SW480 (cell line): ENCODE data around the gene RTL9.
A peak's percentile ranks its signal among the peaks of the same experiment; 100 is the strongest.

Experiments used
- DNase-seq: peaks from one replicate; pipeline ENCODE4 v3.0.0-alpha.2; 2016; ENCODE audit warnings: low spot score

RTL9 gene

DNA sequence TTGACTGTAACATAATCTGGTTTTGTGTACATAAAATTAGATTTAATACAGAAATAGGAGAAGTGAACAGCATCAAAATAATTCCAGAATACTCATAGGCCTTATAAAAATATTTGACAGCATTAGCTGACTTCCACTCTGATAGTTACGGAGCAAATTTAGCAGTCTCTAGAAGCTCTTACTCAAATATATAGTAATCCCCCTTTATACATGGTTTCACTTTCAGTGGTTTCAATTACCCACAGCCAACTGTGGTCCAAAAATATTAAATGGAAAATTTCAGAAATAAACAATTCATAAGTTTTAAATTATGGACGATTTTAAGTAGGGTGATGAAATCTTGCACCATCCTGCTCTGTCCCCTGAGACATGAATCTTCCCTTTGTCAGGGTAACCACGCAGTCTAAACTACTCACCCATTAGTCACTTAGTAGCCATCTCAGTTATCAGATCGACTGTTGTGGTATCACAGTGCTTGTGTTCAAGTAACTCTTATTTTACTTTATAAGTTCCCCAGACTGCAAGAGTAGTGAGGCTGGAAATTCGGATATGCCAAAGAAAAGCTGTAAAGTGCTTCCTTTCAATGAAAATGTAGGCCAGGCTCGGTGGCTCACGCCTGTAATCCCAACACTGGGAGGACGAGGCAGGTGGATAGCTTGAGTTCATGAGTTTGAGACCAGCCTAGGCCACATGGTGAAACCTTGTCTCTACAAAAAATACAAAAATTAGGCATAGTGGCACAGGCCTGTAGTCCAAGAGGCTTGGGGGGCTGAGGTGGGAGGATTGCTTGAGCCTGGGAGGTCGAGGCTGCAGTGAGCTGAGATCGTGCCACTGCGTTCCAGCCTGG is 17.2 kb upstream of the RTL9 start:
- peak; percentile 50 for DNase-seq

DNA sequence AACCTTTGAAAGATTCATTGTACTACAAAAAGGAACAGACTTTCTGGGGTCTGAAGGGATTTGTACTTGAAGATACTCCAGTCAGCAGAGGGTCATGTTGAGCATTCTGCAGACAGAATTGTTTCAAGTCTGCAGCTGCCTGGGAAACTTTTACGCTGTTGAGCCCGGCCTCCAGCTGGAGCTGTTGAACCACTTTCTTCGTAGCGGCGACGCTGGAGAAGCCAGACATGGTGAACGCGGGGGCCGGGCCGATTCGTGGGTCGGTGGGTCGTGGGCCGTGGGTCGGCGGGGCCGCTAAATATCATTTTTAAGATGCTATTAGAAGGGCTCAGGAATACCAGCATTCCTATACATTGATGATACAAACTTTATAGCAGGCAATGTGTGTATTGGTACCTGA is 12.0 kb upstream of the RTL9 start:
- DNase-seq: no peak

DNA sequence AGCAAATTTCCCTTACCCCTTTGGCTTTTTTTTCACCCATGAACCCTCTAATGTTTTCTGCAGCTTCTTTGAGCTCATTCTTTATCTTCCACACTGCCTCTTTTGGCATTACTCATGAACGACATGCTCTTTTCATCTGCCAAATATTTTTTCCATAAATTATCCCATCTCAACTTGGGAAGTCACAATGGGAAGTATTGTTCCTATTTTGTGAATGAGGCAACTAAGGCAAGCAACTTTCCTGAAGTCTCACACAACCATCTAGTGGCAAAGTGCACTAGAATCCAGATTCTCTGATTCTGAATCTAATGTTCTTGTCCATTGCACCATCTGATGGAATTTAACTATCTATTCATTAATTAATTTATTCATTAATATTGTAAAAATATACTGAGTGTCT is 625 bp downstream of the RTL9 start:
- no peak for DNase-seq

DNA sequence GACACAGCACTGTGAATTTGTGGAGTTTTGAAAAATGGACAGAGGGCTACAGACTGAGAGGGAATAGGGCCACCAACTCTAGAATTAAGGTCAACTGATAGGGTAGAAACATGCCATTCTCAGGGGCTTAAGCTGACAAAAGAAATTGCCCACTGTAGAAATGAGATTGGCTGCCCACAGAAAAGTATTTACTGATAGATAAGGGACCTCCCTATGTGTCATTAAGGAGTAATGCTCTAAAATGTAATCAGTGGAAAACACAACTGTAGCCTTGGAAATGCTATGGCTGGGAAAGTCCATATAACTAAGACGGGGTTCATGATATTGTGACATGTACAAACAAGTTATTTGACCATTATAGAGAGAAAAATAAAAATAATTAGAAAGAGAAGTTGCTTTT is 4.6 kb downstream of the RTL9 start:
- DNase-seq: no peak

DNA sequence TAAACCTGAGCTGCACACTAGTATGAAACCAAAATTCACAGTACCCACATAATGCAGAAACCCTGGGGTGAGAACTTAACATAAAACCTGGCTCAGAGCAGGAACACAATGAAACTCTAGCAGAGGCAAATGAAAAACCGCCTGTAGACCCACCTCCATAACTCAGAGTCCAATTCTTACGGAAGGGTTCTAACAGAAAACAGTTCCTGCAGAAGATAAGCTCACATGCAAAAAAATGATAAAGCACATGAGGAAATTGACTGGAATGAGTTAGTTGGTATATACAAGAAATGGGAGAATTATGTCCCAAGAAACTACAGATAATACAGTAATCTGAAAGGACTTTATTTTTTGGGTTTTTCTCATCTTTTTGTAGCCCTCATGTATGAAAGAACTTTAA is 14.7 kb downstream of the RTL9 start:
- DNase-seq: no peak

DNA sequence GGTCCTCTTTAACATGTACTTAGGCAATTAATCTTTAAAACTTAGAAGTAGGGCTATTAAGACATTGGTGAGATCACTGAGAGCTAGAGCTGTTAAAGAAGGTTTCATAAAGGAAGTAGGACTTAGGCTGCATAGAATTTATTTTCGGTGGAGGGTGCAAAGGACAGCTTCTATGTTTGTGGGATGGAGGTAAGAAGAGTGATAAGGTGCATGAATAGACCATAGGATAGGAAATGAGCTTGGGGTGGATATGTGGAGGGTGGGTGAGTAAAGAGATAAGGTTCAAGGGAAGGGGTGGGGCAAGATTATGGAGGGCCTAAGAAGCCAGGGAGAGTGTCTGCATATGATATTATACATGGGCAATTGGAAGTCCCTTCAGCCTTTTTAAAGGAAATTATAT is 15.9 kb downstream of the RTL9 start:
- DNase-seq: no peak

DNA sequence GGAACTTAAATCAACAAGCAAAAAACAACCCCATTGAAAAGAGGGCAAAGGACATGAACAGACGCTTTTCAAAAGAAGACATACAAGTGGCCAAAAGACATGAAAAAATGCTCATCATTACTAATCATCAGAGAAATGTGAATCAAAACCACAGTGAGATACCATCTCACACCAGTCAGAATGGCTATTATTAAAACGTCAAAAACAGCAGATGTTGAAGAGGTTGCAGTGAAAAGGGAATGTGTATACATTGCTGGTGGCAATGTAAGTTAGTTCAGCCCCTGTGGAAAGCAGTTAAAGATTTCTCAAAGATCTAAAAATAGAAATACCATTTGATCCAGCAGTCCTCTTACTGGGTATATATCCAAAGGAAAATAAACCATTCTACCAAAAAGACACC is 22.6 kb downstream of the RTL9 start:
- DNase-seq: no peak

DNA sequence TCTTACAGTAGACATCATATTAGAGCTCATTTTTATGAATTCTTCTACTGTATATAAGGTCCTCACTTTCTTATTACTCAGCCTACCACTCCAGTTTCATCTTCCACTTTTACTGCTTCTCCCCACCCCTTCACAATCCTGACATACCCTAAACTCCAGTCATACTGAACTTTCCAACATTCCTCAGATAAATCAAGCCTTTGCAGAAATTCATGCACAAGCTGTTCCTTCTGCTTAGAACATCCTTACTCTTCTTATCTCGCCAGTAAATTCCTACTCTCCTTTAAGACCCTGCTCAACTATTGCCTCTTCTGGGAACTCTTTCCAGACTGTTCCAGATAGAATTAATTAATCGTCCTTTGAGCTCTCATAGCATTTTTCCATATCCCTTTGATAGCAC is 24.8 kb downstream of the RTL9 start:
- no peak for DNase-seq

DNA sequence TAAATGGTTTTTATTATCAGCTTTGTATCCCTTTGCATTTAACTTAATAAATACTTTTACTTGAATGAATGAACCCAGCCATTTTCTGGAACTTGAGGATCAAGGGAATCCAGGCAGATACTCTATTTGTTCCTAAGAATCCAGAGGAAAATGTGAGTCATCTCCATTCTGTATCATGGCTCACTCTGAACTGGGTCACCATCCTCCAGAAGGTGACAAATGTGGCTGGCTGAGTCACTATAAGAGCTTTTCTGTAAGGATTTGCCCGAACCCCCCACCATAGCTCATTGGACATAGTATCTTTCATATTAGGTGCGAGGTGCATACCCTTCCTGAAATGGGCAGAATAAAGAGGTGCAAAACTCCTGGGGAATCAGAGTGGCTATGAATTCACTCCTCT is 25.8 kb downstream of the RTL9 start:
- no peak for DNase-seq

DNA sequence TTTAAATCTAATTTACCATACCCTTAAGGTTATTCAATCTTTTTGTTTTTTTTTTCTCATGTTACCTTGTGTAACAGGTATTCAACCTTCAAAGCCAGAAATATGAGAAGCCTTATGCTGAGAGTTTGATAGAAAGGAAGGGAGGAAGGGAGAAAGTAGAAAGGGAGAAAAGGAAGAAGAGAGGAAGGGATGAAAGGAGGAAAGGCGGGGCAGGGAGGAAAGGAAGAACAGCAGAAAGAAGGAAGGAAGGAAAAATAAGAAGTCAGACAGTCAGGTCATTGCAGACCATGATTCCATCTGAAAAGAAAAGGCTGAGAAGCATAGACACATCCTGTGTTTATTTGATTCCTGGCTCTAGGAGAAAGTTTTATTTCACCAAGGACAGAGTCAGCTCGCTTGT is 30.9 kb downstream of the RTL9 start:
- no peak for DNase-seq

DNA sequence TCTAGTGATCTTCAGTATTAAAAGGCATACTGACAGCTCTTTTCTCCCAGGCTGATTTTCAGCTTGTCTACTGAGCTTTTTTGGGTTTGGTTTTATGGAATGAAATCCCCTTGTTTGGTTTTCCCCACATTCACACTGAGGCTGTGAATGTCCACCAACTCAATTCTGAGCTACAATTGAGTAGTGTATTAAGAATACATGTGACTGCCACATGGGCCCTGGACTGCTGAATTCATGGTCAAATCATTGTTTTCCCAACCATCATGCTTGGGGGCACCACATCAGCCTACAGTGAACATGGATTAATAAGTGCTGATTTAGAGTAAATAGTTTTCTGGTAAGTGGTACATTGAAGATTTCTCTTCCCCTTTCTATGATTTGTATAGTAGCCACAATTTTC is 32.4 kb downstream of the RTL9 start:
- DNase-seq: no peak

DNA sequence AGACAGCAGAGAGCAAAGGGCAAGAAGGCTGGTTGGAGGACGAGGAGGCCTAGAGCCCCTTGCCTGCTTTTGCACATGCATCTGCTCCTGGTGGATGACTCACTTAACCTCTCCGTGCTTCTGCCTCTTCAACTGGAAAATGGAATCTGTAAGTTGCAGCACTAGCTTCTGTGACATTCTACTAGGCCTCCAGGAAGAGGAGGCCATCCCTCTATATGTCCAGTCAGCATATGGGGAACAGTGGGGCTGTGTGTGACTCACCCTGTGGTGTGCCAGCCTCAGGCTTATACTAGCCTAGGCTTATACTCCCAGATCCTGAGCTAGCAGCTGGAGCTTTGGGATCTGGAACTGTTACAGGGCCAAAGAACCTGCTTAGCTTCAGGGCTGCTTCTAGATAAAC is 36.0 kb downstream of the RTL9 start:
- peak; percentile 36 for DNase-seq

DNA sequence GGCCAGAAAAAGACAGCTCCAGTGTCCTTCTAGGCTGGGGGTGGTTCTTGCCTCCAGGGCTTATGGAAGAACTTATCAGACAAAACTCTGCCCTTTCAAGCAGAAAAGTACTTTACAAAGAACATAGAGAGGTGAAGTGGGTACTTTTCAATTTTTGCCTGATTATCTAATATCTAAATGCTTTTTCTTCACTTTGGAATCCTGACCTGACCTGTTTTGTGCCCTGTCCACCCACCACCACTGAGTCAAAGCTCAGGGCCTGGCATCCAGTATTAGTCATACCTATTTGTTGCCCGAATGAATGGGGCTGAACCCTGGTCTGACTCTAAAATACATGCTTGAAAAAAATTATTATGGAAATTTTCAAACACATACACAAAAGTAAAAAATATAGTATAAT is 37.2 kb downstream of the RTL9 start:
- DNase-seq: no peak

DNA sequence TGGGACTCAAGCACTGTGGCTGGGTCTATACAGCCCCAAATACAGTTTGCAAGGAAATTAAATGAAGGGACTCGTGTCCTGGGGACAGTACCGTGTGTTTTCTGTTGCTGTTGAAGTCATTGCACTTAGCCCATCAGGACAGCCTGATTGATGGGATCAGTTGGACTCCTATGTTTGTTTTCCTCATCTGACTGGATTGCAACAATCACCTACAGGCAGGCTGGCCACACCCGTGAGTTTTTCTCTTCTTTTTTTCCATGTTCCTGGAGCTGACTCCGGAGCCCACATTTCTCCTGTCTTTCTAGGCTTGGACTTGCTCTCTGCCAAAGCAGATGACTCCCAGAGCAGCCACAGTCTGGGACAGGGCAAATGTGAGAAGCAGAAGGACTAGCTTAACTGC is 38.1 kb downstream of the RTL9 start:
- DNase-seq: no peak

DNA sequence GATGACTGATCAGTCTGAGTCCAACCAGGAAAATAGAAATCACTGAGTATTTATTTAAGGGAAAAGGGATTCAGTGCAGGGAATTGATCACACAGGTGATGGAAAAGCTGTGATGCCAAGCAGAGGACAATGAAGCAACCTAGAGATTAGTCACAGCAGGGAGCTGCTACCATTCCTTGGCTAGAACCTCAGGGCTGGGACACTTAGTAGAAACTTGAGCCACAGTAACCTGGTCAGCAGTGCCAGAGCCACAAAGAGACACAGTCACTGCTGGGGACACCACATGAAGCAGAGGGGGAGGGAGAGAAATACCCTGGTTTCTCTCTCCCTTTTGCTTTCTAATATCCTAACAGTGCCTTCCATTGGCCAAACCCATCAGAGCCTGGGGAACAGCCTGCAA is 38.7 kb downstream of the RTL9 start:
- DNase-seq: no peak

DNA sequence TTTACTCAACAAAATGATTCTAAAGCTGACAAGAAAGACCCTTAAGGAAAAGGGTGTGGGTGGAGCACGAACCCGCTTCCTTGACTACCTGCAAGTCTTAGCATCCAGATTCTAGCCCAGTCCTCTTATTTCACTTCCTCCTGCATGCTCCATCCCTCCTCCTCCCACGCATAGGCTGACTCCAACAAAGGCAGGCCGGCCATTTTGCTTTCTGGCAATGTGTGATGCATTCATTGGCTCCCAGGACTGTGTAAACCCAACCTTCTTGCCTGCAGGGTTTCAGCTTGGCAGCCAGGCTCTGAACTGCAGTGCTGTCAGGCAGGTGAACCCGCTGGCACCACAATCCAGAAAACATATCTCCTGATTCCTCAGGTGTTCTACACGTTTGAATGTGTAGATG is 39.3 kb downstream of the RTL9 start:
- DNase-seq: no peak

DNA sequence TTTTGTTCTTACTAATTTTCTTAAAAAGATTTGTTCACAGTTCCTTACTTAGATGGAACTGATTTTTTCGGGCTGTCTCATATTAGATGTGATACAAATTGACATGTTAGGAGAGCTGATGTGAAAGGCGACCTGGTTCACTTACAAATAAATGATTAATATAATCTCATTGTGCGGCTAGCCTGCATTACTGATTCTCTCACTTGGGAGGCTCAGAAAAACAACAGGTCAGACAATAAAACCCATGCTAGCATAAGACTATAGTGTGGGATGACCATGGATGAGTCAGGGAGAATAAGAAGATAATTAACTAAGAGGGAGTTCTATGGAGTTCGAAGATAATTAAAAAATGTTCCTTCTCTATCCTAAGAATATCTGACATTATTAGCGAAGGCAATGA is 40.8 kb downstream of the RTL9 start:
- DNase-seq: no peak

DNA sequence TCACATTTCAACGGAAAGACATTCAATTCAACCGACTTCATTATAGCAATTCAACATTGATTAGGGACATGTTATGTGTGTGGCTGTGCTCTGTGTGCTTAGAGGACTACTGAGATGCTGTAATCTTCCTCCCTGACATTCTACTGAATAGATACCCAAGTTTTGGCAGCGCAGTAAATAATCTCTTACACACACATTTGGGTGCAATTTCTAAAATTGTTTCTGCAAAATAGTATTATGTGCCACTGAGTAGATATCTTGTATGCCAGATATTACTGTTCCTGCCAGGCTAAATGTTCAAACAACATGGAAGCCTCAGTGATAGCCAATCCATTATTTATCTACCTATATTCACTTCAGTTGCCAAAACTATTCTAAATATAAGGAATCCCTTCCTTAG is 41.3 kb downstream of the RTL9 start:
- no peak for DNase-seq

DNA sequence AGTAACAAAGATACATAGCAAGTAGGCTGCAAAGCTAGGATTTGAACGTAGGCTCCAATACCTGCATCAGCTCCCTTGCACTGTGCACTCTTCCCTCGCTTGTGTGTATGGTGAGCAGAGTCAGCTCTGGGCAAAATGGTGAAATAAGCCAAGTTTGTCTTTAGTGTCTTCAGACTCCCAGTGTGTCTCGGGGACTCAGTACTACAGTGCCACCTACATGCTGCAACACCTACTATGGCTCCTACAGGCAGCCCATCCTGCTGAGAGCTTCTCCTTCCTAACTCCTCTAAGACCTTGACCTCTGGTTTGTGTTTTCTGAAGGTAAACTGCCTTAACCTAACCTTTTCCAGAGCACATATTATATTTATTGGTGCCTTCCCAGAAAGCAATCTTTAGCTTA is 42.5 kb downstream of the RTL9 start:
- DNase-seq: no peak

DNA sequence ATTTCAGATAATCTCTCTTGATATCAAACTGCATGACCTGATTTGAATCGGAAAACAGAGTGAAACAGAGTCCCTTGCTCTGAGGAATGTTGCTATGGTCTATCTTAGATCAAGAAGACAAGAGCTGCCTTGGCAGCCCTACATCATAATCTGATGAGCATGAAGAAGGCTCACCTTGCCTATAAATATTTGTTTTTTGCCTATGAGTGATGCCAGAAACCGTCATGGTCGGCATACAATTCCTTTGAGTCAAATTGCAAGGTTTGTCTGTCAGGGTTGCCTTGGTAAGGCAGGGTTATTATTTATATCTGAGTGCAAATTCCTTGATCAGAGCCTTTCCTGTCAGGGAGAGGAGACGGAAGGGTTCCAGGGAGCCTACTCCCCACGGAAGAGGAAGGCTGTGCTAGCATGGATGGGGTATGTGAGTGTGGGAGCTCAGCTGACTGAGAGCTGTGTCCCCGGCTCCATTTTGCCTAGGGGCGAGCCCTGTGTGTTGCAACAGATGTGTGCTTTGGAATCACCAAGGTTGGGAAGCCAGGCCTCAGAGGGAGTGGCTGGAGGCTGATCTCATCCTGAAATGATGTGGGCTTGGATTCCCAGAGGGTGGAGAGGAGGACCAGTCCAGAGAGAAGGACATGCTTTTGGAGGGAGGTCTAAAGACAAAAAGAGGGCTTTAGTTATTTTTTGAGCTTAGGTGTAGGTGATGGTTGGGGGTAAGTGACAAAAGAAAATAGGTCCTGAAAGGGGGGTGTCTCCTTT is 43.6 kb downstream of the RTL9 start:
- peak; percentile 16 for DNase-seq

DNA sequence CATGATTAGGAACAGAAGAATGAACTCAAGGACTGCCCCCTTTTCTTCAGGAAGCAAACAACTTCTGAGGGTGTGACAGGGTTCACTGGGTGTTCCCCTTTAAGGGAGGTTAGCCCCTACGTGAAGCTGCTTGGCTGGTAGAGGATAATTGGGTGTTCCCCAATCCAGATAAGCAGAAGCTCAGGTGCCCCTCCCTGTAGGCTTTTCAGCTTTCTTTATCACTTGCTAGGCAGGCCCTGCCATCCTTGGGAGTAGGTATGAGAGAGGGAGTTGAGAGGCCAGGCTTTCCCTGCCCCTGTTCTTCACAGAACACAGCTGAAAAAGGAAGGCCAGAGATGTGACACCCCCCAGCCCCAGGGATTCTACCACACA is 44.2 kb downstream of the RTL9 start:
- DNase-seq: no peak

DNA sequence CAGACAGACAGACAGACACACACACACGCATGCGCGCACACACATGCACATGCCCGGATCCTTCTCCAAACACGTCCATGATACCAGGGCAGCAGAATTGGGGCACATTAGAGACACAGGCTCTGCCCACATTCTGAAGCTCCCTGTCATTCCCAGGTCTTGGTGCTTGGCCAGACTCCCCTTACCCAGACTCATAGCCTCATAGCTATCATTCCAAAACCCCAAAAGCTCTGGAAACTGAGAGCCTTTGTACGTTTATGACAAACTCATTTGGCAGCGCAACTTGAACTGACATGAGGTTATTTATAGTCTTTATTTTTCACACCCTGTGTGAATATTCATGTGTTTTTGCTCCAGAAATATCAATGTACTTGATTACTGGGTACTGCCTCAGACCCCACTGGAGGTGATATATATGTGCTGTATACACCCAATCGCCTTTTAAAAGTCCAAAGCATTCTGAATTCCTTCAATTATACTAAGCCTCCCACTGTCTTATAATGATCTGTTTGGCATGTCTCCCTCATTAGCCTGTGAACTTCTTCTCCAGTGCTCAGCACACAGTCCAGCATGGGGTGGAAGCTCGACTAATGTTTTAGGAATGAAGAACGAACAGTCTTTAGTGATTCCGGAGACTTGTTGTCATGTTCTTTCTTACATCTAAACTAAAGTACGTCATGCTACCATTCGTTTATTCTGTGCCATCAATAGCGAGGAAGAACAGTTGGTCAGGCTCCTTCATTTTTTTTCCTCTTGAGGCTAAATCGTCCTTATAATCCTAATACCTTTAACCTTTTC is 45.0 kb downstream of the RTL9 start:
- DNase-seq: no peak

DNA sequence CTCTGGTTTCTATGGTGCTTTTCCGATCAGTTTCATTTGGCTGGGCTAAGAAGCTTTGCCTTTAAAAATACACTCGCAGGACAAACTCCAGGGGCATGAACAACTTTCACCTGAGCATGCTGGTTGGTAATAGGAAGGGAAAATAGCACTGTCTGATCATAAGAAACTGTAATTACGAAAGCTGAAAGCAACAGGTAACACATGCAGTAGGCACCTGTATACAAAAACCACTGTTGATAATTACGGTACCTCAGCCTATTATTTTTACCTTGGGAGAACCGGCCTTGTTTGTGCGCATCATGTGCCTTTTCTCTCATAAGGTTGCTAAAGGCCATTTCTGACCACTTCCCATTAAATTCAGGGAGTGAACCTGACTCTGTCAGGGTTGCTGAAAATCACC is 45.7 kb downstream of the RTL9 start:
- DNase-seq: no peak
